ENCODE data around the gene MFN1. TPM values are rescaled to one million over a fixed set of nuclear protein-coding genes. Genes with fewer than 3 reads are reported as not detected.

Gene MFN1
- total RNA-seq, 1 donor from 2014 or later: 25.1 TPM

GRCh38 chr3:179355996-179356395, 8.5 kb downstream of the MFN1 start:
- TF ChIP-seq CTCF (IDR thresholded peaks at IDR 0.05): no peak
- Histone ChIP-seq H3K4me1 (no peaks in the 10 kb centered on the region), H3K9me3 (no peaks in the 10 kb centered on the region), H3K4me3 (no peak overlapping the region), H3K27ac (no peak overlapping the region), H3K36me3 (peaks cover 72 to 92% of the 10 kb centered on the region in 2 donors), H3K27me3 (no peaks in the 10 kb centered on the region)
- DNase-seq (ENCODE audit: low spot score in 2 of 2): no peak
- intact Hi-C loops (cut with DNase I): no loop called here

GRCh38 chr3:179363332-179363731, 15.8 kb downstream of the MFN1 start:
- TF ChIP-seq CTCF (IDR thresholded peaks at IDR 0.05): no peak
- Histone ChIP-seq H3K4me3 (no peak overlapping the region), H3K27me3 (no peaks in the 10 kb centered on the region), H3K27ac (no peak overlapping the region), H3K9me3 (no peaks in the 10 kb centered on the region), H3K36me3 (peaks cover 57 to 92% of the 10 kb centered on the region in 2 donors), H3K4me1 (no peaks in the 10 kb centered on the region)
- intact Hi-C loops (cut with DNase I): no loop called here
- DNase-seq (ENCODE audit: low spot score in 2 of 2): no peak

- H3K36me3 ChIP-seq: peaks cover 17 to 59% of the 10 kb centered on the region in 2 donors
- intact Hi-C loops (cut with DNase I): no loop called here
- TF ChIP-seq CTCF (IDR thresholded peaks at IDR 0.05): no peak
Measured at GRCh38 chr3:179369621-179370020, 22.1 kb downstream of the MFN1 start.

GRCh38 chr3:179373938-179374337, 26.4 kb downstream of the MFN1 start:
- no peak for TF ChIP-seq CTCF (IDR thresholded peaks at IDR 0.05)
- intact Hi-C loops (cut with DNase I): no loop called here

More at GRCh38 chr3:179369621-179370020, 22.1 kb downstream of the MFN1 start:
- DNase-seq (ENCODE audit: low spot score in 2 of 2): no peak
- H3K27me3 ChIP-seq: no peaks in the 10 kb centered on the region
- no peak overlapping the region for H3K4me3 ChIP-seq
- no peaks in the 10 kb centered on the region for H3K4me1 ChIP-seq
- no peaks in the 10 kb centered on the region for H3K9me3 ChIP-seq
- H3K27ac ChIP-seq: no peak overlapping the region

GRCh38 chr3:179375091-179375999, 27.8 kb downstream of the MFN1 start:
- H3K4me1 ChIP-seq: no peaks in the 10 kb centered on the region
- no peak for DNase-seq (ENCODE audit: low spot score in 2 of 2)
- peaks cover 32 to 56% of the 10 kb centered on the region in 2 donors for H3K36me3 ChIP-seq
- H3K27ac ChIP-seq: no peak overlapping the region
- no peak overlapping the region for H3K4me3 ChIP-seq
- no peaks in the 10 kb centered on the region for H3K9me3 ChIP-seq
- intact Hi-C loops (cut with DNase I): no loop called here
- no peak for TF ChIP-seq CTCF (IDR thresholded peaks at IDR 0.05)
- H3K27me3 ChIP-seq: no peaks in the 10 kb centered on the region

More at GRCh38 chr3:179373938-179374337, 26.4 kb downstream of the MFN1 start:
- Histone ChIP-seq H3K27ac (no peak overlapping the region), H3K4me1 (no peaks in the 10 kb centered on the region), H3K9me3 (no peaks in the 10 kb centered on the region), H3K27me3 (no peaks in the 10 kb centered on the region), H3K36me3 (peaks cover 20 to 54% of the 10 kb centered on the region in 2 donors), H3K4me3 (no peak overlapping the region)
- DNase-seq (ENCODE audit: low spot score in 2 of 2): no peak
